ENCODE data around the gene PRLH.

Gene PRLH

GRCh38 chr2:237577956-237578870 lies 11.8 kb downstream of the PRLH start:
- H3K4me1 ChIP-seq (ENCODE audit: insufficient read depth, poor library complexity, severe bottlenecking): peaks cover 14% of the 10 kb centered on the region
- ATAC-seq (ENCODE audit: low read depth): no peak
- no peak overlapping the region for H3K27ac ChIP-seq (ENCODE audit: poor library complexity, severe bottlenecking)
- H3K9me3 ChIP-seq (ENCODE audit: severe bottlenecking): no peaks in the 10 kb centered on the region
- H3K4me3 ChIP-seq (ENCODE audit: severe bottlenecking): no peak overlapping the region
- TF ChIP-seq, protein P1, sequence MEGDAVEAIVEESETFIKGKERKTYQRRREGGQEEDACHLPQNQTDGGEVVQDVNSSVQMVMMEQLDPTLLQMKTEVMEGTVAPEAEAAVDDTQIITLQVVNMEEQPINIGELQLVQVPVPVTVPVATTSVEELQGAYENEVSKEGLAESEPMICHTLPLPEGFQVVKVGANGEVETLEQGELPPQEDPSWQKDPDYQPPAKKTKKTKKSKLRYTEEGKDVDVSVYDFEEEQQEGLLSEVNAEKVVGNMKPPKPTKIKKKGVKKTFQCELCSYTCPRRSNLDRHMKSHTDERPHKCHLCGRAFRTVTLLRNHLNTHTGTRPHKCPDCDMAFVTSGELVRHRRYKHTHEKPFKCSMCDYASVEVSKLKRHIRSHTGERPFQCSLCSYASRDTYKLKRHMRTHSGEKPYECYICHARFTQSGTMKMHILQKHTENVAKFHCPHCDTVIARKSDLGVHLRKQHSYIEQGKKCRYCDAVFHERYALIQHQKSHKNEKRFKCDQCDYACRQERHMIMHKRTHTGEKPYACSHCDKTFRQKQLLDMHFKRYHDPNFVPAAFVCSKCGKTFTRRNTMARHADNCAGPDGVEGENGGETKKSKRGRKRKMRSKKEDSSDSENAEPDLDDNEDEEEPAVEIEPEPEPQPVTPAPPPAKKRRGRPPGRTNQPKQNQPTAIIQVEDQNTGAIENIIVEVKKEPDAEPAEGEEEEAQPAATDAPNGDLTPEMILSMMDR (IDR thresholded peaks at IDR 0.05; ENCODE audit: poor library complexity, severe bottlenecking): no peak
- no peak for DNase-seq (ENCODE audit: low spot score)
- no peaks in the 10 kb centered on the region for H3K27me3 ChIP-seq (ENCODE audit: insufficient read depth, poor library complexity, severe bottlenecking)
- H3K36me3 ChIP-seq (ENCODE audit: low read depth): no peaks in the 10 kb centered on the region

DNA sequence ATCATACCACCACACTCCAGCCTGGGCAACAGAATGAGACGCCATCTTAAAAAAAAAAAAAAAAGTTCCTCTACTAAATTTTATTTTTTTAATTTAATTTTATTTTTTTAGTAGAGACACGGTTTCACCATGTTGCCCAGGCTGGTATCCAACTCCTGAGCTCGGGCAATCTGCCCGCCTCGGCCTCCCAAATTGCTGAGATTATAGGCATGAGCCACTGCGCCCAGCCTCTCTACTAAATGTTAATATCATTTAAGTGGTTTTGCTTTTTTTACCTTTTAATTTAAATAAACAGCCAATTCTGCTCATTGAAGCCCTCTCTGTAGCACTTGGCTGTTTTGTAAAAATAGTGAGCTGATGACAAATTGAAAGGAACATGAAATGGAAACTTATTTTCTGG lies 15.0 kb downstream of the PRLH start:
- Histone ChIP-seq H3K27ac (ENCODE audit: poor library complexity, severe bottlenecking) (no peak overlapping the region), H3K9me3 (ENCODE audit: severe bottlenecking) (no peaks in the 10 kb centered on the region), H3K4me3 (ENCODE audit: severe bottlenecking) (no peak overlapping the region), H3K27me3 (ENCODE audit: insufficient read depth, poor library complexity, severe bottlenecking) (no peaks in the 10 kb centered on the region), H3K4me1 (ENCODE audit: insufficient read depth, poor library complexity, severe bottlenecking) (no peaks in the 10 kb centered on the region), H3K36me3 (ENCODE audit: low read depth) (no peaks in the 10 kb centered on the region)
- no peak for DNase-seq (ENCODE audit: low spot score)
- TF ChIP-seq, protein P1 (IDR thresholded peaks at IDR 0.05; ENCODE audit: poor library complexity, severe bottlenecking): no peak
- ATAC-seq (ENCODE audit: low read depth): no peak

- ATAC-seq (ENCODE audit: low read depth): peak; percentile 21; the same call in 1 of the 3 replicates
- no peaks in the 10 kb centered on the region for H3K27me3 ChIP-seq (ENCODE audit: insufficient read depth, poor library complexity, severe bottlenecking)
- H3K4me3 ChIP-seq (ENCODE audit: severe bottlenecking): no peak overlapping the region
- H3K9me3 ChIP-seq (ENCODE audit: severe bottlenecking): no peaks in the 10 kb centered on the region
- DNase-seq (ENCODE audit: low spot score): peak; percentile 27
- no peaks in the 10 kb centered on the region for H3K36me3 ChIP-seq (ENCODE audit: low read depth)
- TF ChIP-seq, protein P1 (IDR thresholded peaks at IDR 0.05; ENCODE audit: poor library complexity, severe bottlenecking): peak; percentile 31
- H3K27ac ChIP-seq (ENCODE audit: poor library complexity, severe bottlenecking): no peak overlapping the region
- H3K4me1 ChIP-seq (ENCODE audit: insufficient read depth, poor library complexity, severe bottlenecking): no peaks in the 10 kb centered on the region
These were observed 15.7 kb downstream of the PRLH start for GRCh38 chr2:237581751-237582746.

GRCh38 chr2:237583385-237584295 lies 17.3 kb downstream of the PRLH start:
- ATAC-seq (ENCODE audit: low read depth): no peak
- Histone ChIP-seq H3K9me3 (ENCODE audit: severe bottlenecking) (no peaks in the 10 kb centered on the region), H3K27ac (ENCODE audit: poor library complexity, severe bottlenecking) (no peak overlapping the region), H3K4me3 (ENCODE audit: severe bottlenecking) (no peak overlapping the region), H3K36me3 (ENCODE audit: low read depth) (no peaks in the 10 kb centered on the region), H3K4me1 (ENCODE audit: insufficient read depth, poor library complexity, severe bottlenecking) (no peaks in the 10 kb centered on the region), H3K27me3 (ENCODE audit: insufficient read depth, poor library complexity, severe bottlenecking) (no peaks in the 10 kb centered on the region)
- TF ChIP-seq, protein P1 (IDR thresholded peaks at IDR 0.05; ENCODE audit: poor library complexity, severe bottlenecking): no peak
- DNase-seq (ENCODE audit: low spot score): no peak

All from RWPE2 (cell line).